Right lobe of liver (tissue), 6 donors: Measurements from ENCODE around the gene FTO. TPM values are rescaled to one million over a fixed set of nuclear protein-coding genes. Genes with fewer than 3 reads are reported as not detected.

Source experiments
- ATAC-seq, 4 donors: fragments of 200-7000 bp; cut with Tn5 transposase; one replicate each; pipeline ENCODE4 v1.9.1; 2020; ENCODE audit warnings: mild to moderate bottlenecking in 4 of 4, moderate library complexity in 4 of 4
- DNase-seq, 3 donors: peaks; one replicate each; pipeline ENCODE4 v3.0.0-alpha.2; 2020
- H3K27ac ChIP-seq, 3 donors: fragments of 200-600 bp; one replicate each; pipeline ENCODE4 v1.8.0; 2022
- H3K27me3 ChIP-seq, 2 donors: fragments of 200-600 bp; one replicate each; pipeline ENCODE4 v1.8.0; 2022
- H3K36me3 ChIP-seq, 4 donors: fragments of 200-600 bp; sonication (generic) in 1 of 4; one replicate each; pipeline versions ENCODE4 v1.5.1 to v1.8.0; 2017 to 2022; ENCODE audit warnings: control low read depth in 1 of 4
- H3K4me1 ChIP-seq, 4 donors: fragments of 200-600 bp; sonication (generic) in 1 of 4; one replicate each; pipeline versions ENCODE4 v1.5.1 to v1.8.0; 2017 to 2022; ENCODE audit warnings: control low read depth in 1 of 4
- H3K4me3 ChIP-seq, 3 donors: fragments of 200-600 bp; one replicate each; pipeline ENCODE4 v1.8.0; 2022
- H3K9me3 ChIP-seq, 4 donors: fragments of 200-600 bp; sonication (generic) in 1 of 4; one replicate each; pipeline versions ENCODE4 v1.5.1 to v1.8.0; 2017 to 2022; ENCODE audit warnings: control low read depth in 1 of 4
- POLR2A ChIP-seq: fragments of 450-650 bp; IDR thresholded peaks from one replicate; pipeline ENCODE4 v1.6.1; 2017; ENCODE audit warnings: antibody characterized with exemption, mild to moderate bottlenecking
- whole genome bisulfite sequencing: methylation state at CpG from one replicate; pipeline ENCODE4 v1.1.6; 2018; ENCODE audit warnings: low coverage, low lambda C conversion rate; ENCODE audit not compliant: insufficient coverage; ENCODE audit errors: missing lambda C conversion rate; 5-methylcytosine and 5-hydroxymethylcytosine counted together
- intact Hi-C, 2 donors: fragments of 100-400 bp; cut with DNase I; formaldehyde crosslinking; loops; one replicate each; pipeline versions ENCODE4 v1.11.2 to v1.14.1; 2022
- total RNA-seq, 6 experiments: library from RNA; depleted of rRNA in 2 of 6; stranded (reverse); fragments of >200 nt in 2 of 6; fragmentation: NEBNext Ultra II Directional in 3 of 6; extraction: Animal tissue kit (Norgen Biotek cat#: 25700) in 3 of 6; gene quantifications; one replicate each; pipeline versions ENCODE4 v1.1.0 to v1.2.4, GENCODE V29; 2016 to 2023
- TF ChIP-seq, protein P1 (sequence below), 4 donors: fragments of 200-600 bp in 3 of 4; fragments of 450-650 bp in 1 of 4; IDR thresholded peaks; one replicate each; pipeline versions ENCODE4 v1.5.1 to v1.8.0; 2016 to 2022; ENCODE audit warnings: antibody characterized with exemption in 4 of 4, mild to moderate bottlenecking in 2 of 4
- donor health status: DM: no; HTN: yes; CAD: no.
- donor health status: DM: no; HTN: no; CAD: no.
- donor health status: DM: no; HTN: no; CAD: no.
- donor health status: DM: no; HTN: yes; CAD: no.
- donor health status: DM: no; HTN: yes; CAD: no.

Gene FTO
- total RNA-seq, 6 experiments from 2014 or later: 28.9 to 51.6 (median 33.6) TPM

DNA sequence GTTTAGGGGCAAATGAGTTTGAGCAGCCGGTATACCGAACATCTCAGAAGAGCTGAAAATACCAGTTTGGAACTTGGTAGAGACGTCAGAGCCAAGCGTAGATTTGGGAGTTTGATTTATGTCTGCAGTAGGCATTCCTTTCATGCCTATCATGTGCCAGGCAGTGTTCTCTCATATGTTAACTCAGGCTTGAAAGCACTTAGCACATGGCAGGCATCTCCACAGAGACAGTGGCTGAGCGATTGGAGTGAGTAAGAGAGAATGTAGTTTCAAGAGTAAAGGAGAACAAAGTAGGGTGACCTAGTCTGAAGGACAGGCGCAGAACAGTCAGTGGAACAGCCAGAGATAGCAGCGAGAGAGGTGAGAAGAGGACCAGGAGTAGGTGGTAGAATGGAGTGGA, 207.0 kb downstream of the FTO start:
- Histone ChIP-seq H3K36me3 (no peaks in the 10 kb centered on the region), H3K9me3 (no peaks in the 10 kb centered on the region), H3K4me3 (no peak overlapping the region), H3K27ac (no peak overlapping the region), H3K4me1 (peaks cover 0 to 9% (median 3%) of the 10 kb centered on the region in 4 donors), H3K27me3 (no peaks in the 10 kb centered on the region)
- intact Hi-C loops: no loop called here
- DNase-seq (no peak), ATAC-seq (no peak)
- TF ChIP-seq POLR2A: no peak
- TF ChIP-seq, protein P1, sequence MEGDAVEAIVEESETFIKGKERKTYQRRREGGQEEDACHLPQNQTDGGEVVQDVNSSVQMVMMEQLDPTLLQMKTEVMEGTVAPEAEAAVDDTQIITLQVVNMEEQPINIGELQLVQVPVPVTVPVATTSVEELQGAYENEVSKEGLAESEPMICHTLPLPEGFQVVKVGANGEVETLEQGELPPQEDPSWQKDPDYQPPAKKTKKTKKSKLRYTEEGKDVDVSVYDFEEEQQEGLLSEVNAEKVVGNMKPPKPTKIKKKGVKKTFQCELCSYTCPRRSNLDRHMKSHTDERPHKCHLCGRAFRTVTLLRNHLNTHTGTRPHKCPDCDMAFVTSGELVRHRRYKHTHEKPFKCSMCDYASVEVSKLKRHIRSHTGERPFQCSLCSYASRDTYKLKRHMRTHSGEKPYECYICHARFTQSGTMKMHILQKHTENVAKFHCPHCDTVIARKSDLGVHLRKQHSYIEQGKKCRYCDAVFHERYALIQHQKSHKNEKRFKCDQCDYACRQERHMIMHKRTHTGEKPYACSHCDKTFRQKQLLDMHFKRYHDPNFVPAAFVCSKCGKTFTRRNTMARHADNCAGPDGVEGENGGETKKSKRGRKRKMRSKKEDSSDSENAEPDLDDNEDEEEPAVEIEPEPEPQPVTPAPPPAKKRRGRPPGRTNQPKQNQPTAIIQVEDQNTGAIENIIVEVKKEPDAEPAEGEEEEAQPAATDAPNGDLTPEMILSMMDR (IDR thresholded peaks at IDR 0.05): no peak
- 97% methylated on average over 7 of the region's 7 CpGs for WGBS

DNA sequence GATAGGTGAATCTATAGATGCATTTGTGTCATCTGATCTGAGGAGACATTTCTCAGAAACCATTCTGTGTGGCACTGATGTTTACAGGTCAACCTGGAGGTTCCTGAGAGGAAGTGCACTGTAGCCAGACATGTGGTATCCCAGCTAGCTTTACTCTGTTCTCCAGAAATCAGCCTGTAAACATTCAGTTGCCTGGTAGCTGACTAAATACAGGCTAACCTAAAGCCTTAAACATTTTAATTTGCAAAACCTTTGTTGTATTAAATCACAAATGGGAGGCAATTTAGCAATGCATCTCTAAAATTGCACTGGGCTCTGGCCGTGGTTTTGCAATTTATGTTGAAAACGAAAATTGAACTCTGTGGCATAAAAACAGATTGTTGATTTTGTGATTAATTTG, 207.6 kb downstream of the FTO start:
- H3K36me3 ChIP-seq: no peaks in the 10 kb centered on the region
- WGBS: 23% methylated on average over 2 of the region's 2 CpGs
- no peaks in the 10 kb centered on the region for H3K27me3 ChIP-seq
- H3K4me1 ChIP-seq: peaks cover 0 to 9% (median 3%) of the 10 kb centered on the region in 4 donors
- no peak overlapping the region for H3K27ac ChIP-seq
- TF ChIP-seq, protein P1 (IDR thresholded peaks at IDR 0.05): no peak
- no peak for TF ChIP-seq POLR2A
- DNase-seq (no peak), ATAC-seq (peak; percentile 44 to 54 (median 48))
- no peak overlapping the region for H3K4me3 ChIP-seq
- no peaks in the 10 kb centered on the region for H3K9me3 ChIP-seq
- intact Hi-C loops: no loop called here

DNA sequence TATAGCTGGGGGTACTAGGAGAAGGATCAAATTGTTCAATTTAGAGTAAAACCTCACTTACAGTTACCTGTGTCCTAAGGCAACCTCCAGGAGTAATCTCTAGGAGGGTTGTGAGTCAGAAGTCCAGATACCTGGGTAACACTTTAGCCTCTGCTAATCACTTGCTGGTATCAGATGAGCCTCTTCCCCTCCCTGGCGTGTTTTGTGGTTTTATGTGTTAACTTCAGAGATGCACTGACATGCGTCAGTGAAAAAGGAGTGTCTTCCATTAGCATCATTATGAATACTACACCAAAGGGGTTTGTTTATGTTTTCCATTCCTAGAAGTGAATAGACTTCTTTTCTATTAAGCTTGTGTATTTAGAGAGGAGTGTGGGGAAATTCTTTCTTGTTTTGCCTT, 208.2 kb downstream of the FTO start:
- intact Hi-C loops: no loop called here
- Histone ChIP-seq H3K36me3 (no peaks in the 10 kb centered on the region), H3K27ac (no peak overlapping the region), H3K4me1 (peaks cover 0 to 9% (median 3%) of the 10 kb centered on the region in 4 donors), H3K9me3 (no peaks in the 10 kb centered on the region), H3K27me3 (no peaks in the 10 kb centered on the region), H3K4me3 (no peak overlapping the region)
- TF ChIP-seq, protein P1 (IDR thresholded peaks at IDR 0.05): no peak
- TF ChIP-seq POLR2A: no peak
- WGBS: 80% methylated on average over 2 of the region's 2 CpGs
- no peak for DNase-seq
- ATAC-seq: peak in 2 of 4 donors; percentile 39 to 54

DNA sequence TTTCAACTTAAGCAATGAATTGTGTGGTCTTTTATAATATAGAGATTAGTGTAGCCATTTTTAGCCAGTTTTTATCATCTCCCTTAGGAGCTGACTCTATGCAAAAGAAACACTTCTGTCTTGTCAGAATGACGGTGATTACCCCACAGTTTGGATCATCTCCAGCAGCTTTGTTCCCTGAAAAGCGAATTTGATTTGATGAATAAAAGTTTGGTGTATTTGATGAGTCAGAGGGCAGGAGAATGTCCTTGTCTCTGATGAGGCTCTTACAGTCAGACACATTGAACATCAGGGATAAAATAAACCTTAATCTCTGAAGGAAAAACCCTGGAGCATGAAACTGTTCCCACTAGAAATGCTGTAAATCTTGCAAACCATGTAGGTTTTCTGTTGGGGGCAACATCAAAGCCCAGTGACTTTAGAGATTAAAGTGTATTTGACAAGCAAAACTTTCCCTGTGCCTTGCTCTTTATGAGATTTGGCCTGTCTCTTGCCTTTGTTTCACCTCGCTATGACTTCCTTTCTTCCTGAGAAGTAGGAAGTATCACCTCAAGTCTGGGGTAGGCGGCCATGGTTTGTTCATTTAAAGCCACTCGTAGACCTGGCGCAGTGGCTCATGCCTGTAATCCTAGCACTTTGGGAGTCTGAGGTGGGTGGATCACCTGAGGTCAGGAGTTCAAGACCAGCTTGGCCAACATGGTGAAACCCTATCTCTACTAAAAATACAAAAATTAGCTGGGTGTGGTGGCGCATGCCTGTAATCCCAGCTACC, 209.3 kb downstream of the FTO start:
- H3K4me1 ChIP-seq: peaks cover 0 to 9% (median 3%) of the 10 kb centered on the region in 4 donors
- intact Hi-C loops: no loop called here
- TF ChIP-seq POLR2A: no peak
- TF ChIP-seq, protein P1 (IDR thresholded peaks at IDR 0.05): no peak
- DNase-seq (no peak), ATAC-seq (peak in 3 of 4 donors; percentile 25 to 81 (median 39))
- H3K27me3 ChIP-seq: no peaks in the 10 kb centered on the region
- H3K36me3 ChIP-seq: no peaks in the 10 kb centered on the region
- 58% methylated on average over 6 of the region's 7 CpGs for WGBS
- no peak overlapping the region for H3K4me3 ChIP-seq
- H3K27ac ChIP-seq: no peak overlapping the region
- no peaks in the 10 kb centered on the region for H3K9me3 ChIP-seq
